HepG2 (cell line): ENCODE data around the gene EVA1A. TPM values are rescaled to one million over a fixed set of nuclear protein-coding genes. Genes with fewer than 3 reads are reported as not detected.

Experiments
- ATAC-seq: fragments of 200-7000 bp; cut with Tn5 transposase; 3 replicates; pipeline ENCODE4 v1.9.1; 2020; ENCODE audit warnings: mild to moderate bottlenecking, moderate library complexity
- BruUV-seq: library from RNA; stranded (reverse); fragments of 400-500 nt; replicated peaks from 2 replicates; lab custom pipeline; 2021; lab: Mats Ljungman, UMichigan
- CTCF ChIA-PET: fragments of 300-600 bp; formaldehyde crosslinking; extraction: SDS; loops from one replicate; lab custom pipeline; 2021; ENCODE audit warnings: low total read pairs, inconsistent platforms, low intra/inter-chr PET ratio; lab: Yijun Ruan, JAX
- POLR2A ChIA-PET: fragments of 350-600 bp; sonication (Branson Sonifier 250); formaldehyde crosslinking; loops from one replicate; lab custom pipeline; 2020; ENCODE audit warnings: antibody characterized with exemption, inconsistent platforms; lab: Yijun Ruan, JAX
- DNase-seq: peaks from one replicate; pipeline ENCODE4 v3.0.0-alpha.2; 2015; ENCODE audit warnings: low spot score
- FAIRE-seq: peaks from 3 replicates; lab custom pipeline; 2011; peaks lifted over from hg19 to GRCh38; lab: Jason Lieb, UNC
- H2AFZ ChIP-seq: one replicate; pipeline ENCODE4 v1.6.1; 2011; ENCODE audit warnings: low read length, inconsistent platforms
- H3K27ac ChIP-seq: fragments of 300-600 bp; 3 replicates; pipeline ENCODE4 v1.8.0; 2011; ENCODE audit warnings: mixed run types, mild to moderate bottlenecking, mixed read lengths, low read length, inconsistent platforms; ENCODE audit not compliant: insufficient read depth; ENCODE audit errors: extremely low read length
- H3K27me3 ChIP-seq, 2 experiments: fragments of 200-600 bp in 1 of 2; 2 replicates in 1 of 2; 3 replicates in 1 of 2; pipeline versions ENCODE4 v1.6.0 to v1.8.0; 2011; ENCODE audit warnings: low read length in 2 of 2, mild to moderate bottlenecking in 2 of 2, moderate library complexity in 2 of 2, inconsistent platforms in 1 of 2; ENCODE audit not compliant: insufficient read depth in 2 of 2, control insufficient read depth in 1 of 2
- H3K36me3 ChIP-seq, 2 experiments: fragments of 200-600 bp in 1 of 2; replicated peaks in 1 of 2; 2 replicates in 1 of 2; 3 replicates in 1 of 2; pipeline versions ENCODE4 v1.5.1 to v1.8.0; 2011; ENCODE audit warnings: low read length in 2 of 2, inconsistent platforms in 1 of 2; ENCODE audit not compliant: insufficient read depth in 2 of 2, control insufficient read depth in 1 of 2
- H3K4me1 ChIP-seq: 2 replicates; pipeline ENCODE4 v1.5.1; 2012; ENCODE audit warnings: low read length, inconsistent platforms; ENCODE audit not compliant: insufficient read depth
- H3K4me2 ChIP-seq: 2 replicates; pipeline ENCODE4 v1.6.0; 2011; ENCODE audit warnings: low read depth, low read length, inconsistent platforms
- H3K4me3 ChIP-seq, 3 experiments: fragments of 200-600 bp in 1 of 3; sonication (generic), shearing (Covaris generic) in 1 of 3; replicated peaks in 1 of 3; 2 replicates each; pipeline ENCODE4 v1.5.1; 2011 to 2016; ENCODE audit warnings: low read length in 3 of 3, inconsistent platforms in 2 of 3, low read depth in 2 of 3, mild to moderate bottlenecking in 2 of 3, control low read depth in 1 of 3, mixed read lengths in 1 of 3; ENCODE audit not compliant: insufficient read depth in 1 of 3
- H3K79me2 ChIP-seq: one replicate; pipeline ENCODE4 v1.6.1; 2011; ENCODE audit warnings: low read length, inconsistent platforms; ENCODE audit not compliant: insufficient read depth
- H3K9ac ChIP-seq: 2 replicates; pipeline ENCODE4 v1.6.0; 2011; ENCODE audit warnings: mild to moderate bottlenecking, low read depth, low read length, inconsistent platforms; ENCODE audit not compliant: insufficient read depth
- H3K9me3 ChIP-seq: 2 replicates; pipeline ENCODE4 v1.5.1; 2012; ENCODE audit warnings: mild to moderate bottlenecking, low read length
- H4K20me1 ChIP-seq: 2 replicates; pipeline ENCODE4 v1.6.0; 2011; ENCODE audit warnings: inconsistent platforms, mild to moderate bottlenecking, low read length, moderate library complexity; ENCODE audit not compliant: insufficient read depth
- ARNT ChIP-seq: fragments of 450-650 bp; IDR thresholded peaks from 2 replicates; pipeline ENCODE4 v1.6.1; 2017
- BRCA1 ChIP-seq: sonication (generic); formaldehyde crosslinking; IDR thresholded peaks from 2 replicates; pipeline ENCODE4 v1.4.0; 2020; ENCODE audit warnings: missing genetic modification reagents
- DMTF1 ChIP-seq: sonication (generic); formaldehyde crosslinking; IDR thresholded peaks from 2 replicates; pipeline ENCODE4 v1.4.0; 2020; ENCODE audit warnings: mild to moderate bottlenecking, missing genetic modification reagents
- IRF1 ChIP-seq: sonication (generic); formaldehyde crosslinking; IDR thresholded peaks from 2 replicates; pipeline ENCODE4 v1.4.0; 2020; ENCODE audit warnings: low read depth, mild to moderate bottlenecking, missing genetic modification reagents
- KAT8 ChIP-seq: IDR thresholded peaks from 2 replicates; pipeline ENCODE4 v1.6.1; 2016; ENCODE audit warnings: missing genetic modification reagents, missing compliant biosample characterization
- KLF16 ChIP-seq, 2 experiments: sonication (generic) in 1 of 2; formaldehyde crosslinking in 1 of 2; IDR thresholded peaks; 2 replicates each; pipeline versions ENCODE4 v1.6.1 to v1.8.0; 2016 to 2023; ENCODE audit warnings: missing genetic modification reagents in 2 of 2, missing compliant biosample characterization in 1 of 2
- NFIC ChIP-seq: IDR thresholded peaks from 2 replicates; pipeline ENCODE4 v1.6.1; 2012; ENCODE audit warnings: mild to moderate bottlenecking, low read length, inconsistent platforms
- POLR2A ChIP-seq, 2 experiments: IDR thresholded peaks; 2 replicates each; pipeline ENCODE4 v1.6.1; 2011; ENCODE audit warnings: low read depth in 2 of 2, low read length in 2 of 2, mild to moderate bottlenecking in 1 of 2, moderate library complexity in 1 of 2; ENCODE audit not compliant: insufficient read depth in 1 of 2
- POLR2G ChIP-seq: fragments of 200-400 bp; formaldehyde crosslinking; IDR thresholded peaks from 2 replicates; pipeline ENCODE4 v1.6.1; 2018; ENCODE audit warnings: mild to moderate bottlenecking, low read depth, low read length, moderate library complexity
- RBFOX2 ChIP-seq: fragments of 200-400 bp; formaldehyde crosslinking; IDR thresholded peaks from 2 replicates; pipeline ENCODE4 v1.6.1; 2017; ENCODE audit warnings: low read depth, mild to moderate bottlenecking, low read length
- RBM22 ChIP-seq: fragments of 200-400 bp; formaldehyde crosslinking; optimal IDR thresholded peaks from 2 replicates; pipeline ENCODE3; 2017; ENCODE audit warnings: mild to moderate bottlenecking, low read length, moderate library complexity
- TARDBP ChIP-seq: sonication (generic); formaldehyde crosslinking; IDR thresholded peaks from 2 replicates; pipeline ENCODE4 v1.8.0; 2022; ENCODE audit warnings: mild to moderate bottlenecking, missing genetic modification reagents
- TEAD3 ChIP-seq: optimal IDR thresholded peaks from 2 replicates; pipeline ENCODE3; 2016; ENCODE audit warnings: borderline replicate concordance
- TOPORS ChIP-seq: sonication (generic); formaldehyde crosslinking; IDR thresholded peaks from 2 replicates; pipeline ENCODE4 v1.8.0; 2023; ENCODE audit warnings: mild to moderate bottlenecking, missing genetic modification reagents
- ZNF430 ChIP-seq: sonication (generic); formaldehyde crosslinking; IDR thresholded peaks from 2 replicates; pipeline ENCODE4 v1.9.0; 2021; ENCODE audit warnings: mild to moderate bottlenecking, missing genetic modification reagents
- ZNF460 ChIP-seq: sonication (generic); formaldehyde crosslinking; IDR thresholded peaks from 2 replicates; pipeline ENCODE4 v1.5.1; 2020; ENCODE audit warnings: missing genetic modification reagents, mild to moderate bottlenecking, borderline replicate concordance
- ZNF652 ChIP-seq: IDR thresholded peaks from 2 replicates; pipeline ENCODE4 v1.6.1; 2016; ENCODE audit warnings: low read depth, borderline replicate concordance
- ZNF784 ChIP-seq: sonication (generic); formaldehyde crosslinking; IDR thresholded peaks from 2 replicates; pipeline ENCODE4 v1.5.1; 2020; ENCODE audit warnings: missing genetic modification reagents, mild to moderate bottlenecking, borderline replicate concordance
- WGBS: methylation state at CpG from one replicate; pipeline ENCODE4 v1.1.6; 2017; ENCODE audit warnings: low lambda C conversion rate; 5-methylcytosine and 5-hydroxymethylcytosine counted together
- in situ Hi-C: cut with HindIII; loops from 2 replicates; pipeline ENCODE4 v1.10.0; 2017; ENCODE audit warnings: low pct_unique_long_range_greater_than_20kb; ENCODE audit not compliant: extremely low pct_ligation_motif_present
- intact Hi-C: fragments of 100-400 bp; cut with micrococcal nuclease; formaldehyde crosslinking; loops from one replicate; pipeline ENCODE4 v1.10.0; 2022; ENCODE audit not compliant: unreplicated experiment
- polyA plus RNA-seq, 8 experiments: library from polyadenylated mRNA; depleted of rRNA in 3 of 8; stranded (reverse) in 7 of 8; unstranded in 1 of 8; fragments of >200 nt; fragmentation: Illumina TruSeq in 4 of 8; extraction: Trizol in 4 of 8; gene quantifications; 2 replicates each; pipeline versions ENCODE4 v1.2.1 to v1.2.3, GENCODE V29; 2011 to 2016; ENCODE audit warnings: low read depth in 4 of 8, missing spikeins in 1 of 8, mixed read lengths in 1 of 8; ENCODE audit not compliant: insufficient read depth in 1 of 8
- total RNA-seq, 5 experiments: library from RNA; depleted of rRNA; stranded (reverse); fragments of >200 nt; fragmentation: Illumina TruSeq; extraction: Trizol; gene quantifications; 2 replicates each; pipeline ENCODE4 v1.2.3, GENCODE V29; 2016; ENCODE audit warnings: low read depth in 1 of 5

The EVA1A gene
- total and polyA plus RNA-seq, 2 of the 13 experiments (the other 11 are each of a cell fraction or from before 2014, with no cell fraction given): 57.5 to 57.8 TPM

- TF ChIP-seq DMTF1 (CRISPR knock-in tag) (0 out of 2 replicates have a peak, but pooled peaks have one; percentile 37), ZNF652 (CRISPR knock-in tag) (peak; percentile 79), RBM22 (peak; percentile 94), KAT8 (CRISPR knock-in tag) (0 out of 2 replicates have a peak, but pooled peaks have one; percentile 22), NFIC (peak; percentile 39; the same call in 1 of the 2 replicates), ZNF784 (CRISPR knock-in tag) (0 out of 2 replicates have a peak, but pooled peaks have one; percentile 45)
- TF ChIP-seq, all 625 proteins: peak for 57
Measured at GRCh38 chr2:75549401-75550253, 11.1 kb downstream of the EVA1A start (continued).

- Histone ChIP-seq H3K9ac (no peak overlapping the region), H3K4me3 (no peak overlapping the region), H4K20me1 (peaks cover 19% of the 10 kb centered on the region; the same call in 1 of the 2 replicates), H2AFZ (no peak overlapping the region), H3K79me2 (peaks cover 97% of the 10 kb centered on the region), H3K4me2 (no peak overlapping the region), H3K36me3 (peaks cover 26 to 67% of the 10 kb centered on the region in 2 experiments), H3K4me1 (peaks cover 97% of the 10 kb centered on the region), H3K27ac (no peak overlapping the region), H3K27me3 (no peaks in the 10 kb centered on the region), H3K9me3 (no peaks in the 10 kb centered on the region)
- ATAC-seq (no peak), FAIRE-seq (no peak), DNase-seq (no peak)
- no TSS peak for BruUV-seq
- 79% methylated on average over 2 of the region's 2 CpGs for WGBS
- in situ Hi-C loops: no loop called here
- CTCF ChIA-PET: no interaction called here
- intact Hi-C loops: loop anchor here (1.0 kb wide), 1 partner anchor 23 kb away; no protein-coding TSS in a partner anchor
- POLR2A ChIA-PET: interaction anchor here (1.2 to 7.2 kb wide), 6 partner anchors 8 to 82 kb away, joined by 3 to 84 read pairs (median 8); partner anchors contain the start of gene EVA1A
- TF ChIP-seq TOPORS (CRISPR knock-in tag) (0 out of 2 replicates have a peak, but pooled peaks have one; percentile 36), POLR2G (peak; percentile 69), TARDBP (no peak), RBFOX2 (0 out of 2 replicates have a peak, but pooled peaks have one; percentile 33), KLF16 (CRISPR knock-in tag; IDR thresholded peaks at IDR 0.05) (0 out of 4 replicates have a peak, but pooled peaks of 1 of the 2 experiments have one; percentile 19), BRCA1 (CRISPR knock-in tag) (no peak), ZNF430 (CRISPR knock-in tag) (no peak), NFIC (peak; percentile 37), IRF1 (CRISPR knock-in tag) (no peak), ZNF460 (CRISPR knock-in tag) (peak; percentile 29; the same call in 1 of the 2 replicates), TEAD3 (CRISPR knock-in tag) (peak; percentile 29), ARNT (no peak), POLR2A (IDR thresholded peaks at IDR 0.05; ENCODE audit: insufficient read depth in 1 of 2, low read depth in 2 of 2, low read length in 2 of 2) (0 out of 4 replicates have a peak, but pooled peaks of 1 of the 2 experiments have one; percentile 6)
Measured at GRCh38 chr2:75548036-75548573, 12.6 kb downstream of the EVA1A start.
